Measurements from ENCODE around the gene EYA4. TPM values are rescaled to one million over a fixed set of nuclear protein-coding genes. Genes with fewer than 3 reads are reported as not detected.

The EYA4 gene
- total RNA-seq, 4 donors from 2014 or later = 0.13 to 0.17 TPM; not detected in 2

DNA sequence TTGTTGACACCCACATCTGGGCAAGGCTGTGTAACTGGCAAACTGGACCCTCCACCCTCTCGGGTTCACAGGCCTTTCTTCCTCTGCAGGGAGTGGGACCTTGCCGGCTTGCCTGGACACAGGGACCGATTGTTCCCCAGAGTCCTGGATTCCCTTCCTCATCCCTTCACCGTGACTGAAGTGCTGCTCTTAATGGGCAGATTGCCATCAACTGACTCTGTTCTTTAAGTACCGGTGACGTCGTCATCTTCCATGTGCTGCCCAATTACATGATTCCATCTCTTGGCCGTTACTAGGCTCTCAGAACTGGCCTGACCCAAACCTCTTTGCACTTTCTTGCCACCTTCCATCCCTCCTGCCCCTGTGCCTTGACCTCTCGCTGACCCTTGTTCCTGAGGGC lies 85.4 kb downstream of the EYA4 start:
- WGBS, 2 donors = 85% methylated on average over 9 of the region's 9 CpGs
- no peak for DNase-seq (ENCODE audit: low spot score in 2 of 2)
- intact Hi-C loops (cut with DNase I; ENCODE audit: low total_unique reads) = no loop called here
- TF ChIP-seq, protein P1, sequence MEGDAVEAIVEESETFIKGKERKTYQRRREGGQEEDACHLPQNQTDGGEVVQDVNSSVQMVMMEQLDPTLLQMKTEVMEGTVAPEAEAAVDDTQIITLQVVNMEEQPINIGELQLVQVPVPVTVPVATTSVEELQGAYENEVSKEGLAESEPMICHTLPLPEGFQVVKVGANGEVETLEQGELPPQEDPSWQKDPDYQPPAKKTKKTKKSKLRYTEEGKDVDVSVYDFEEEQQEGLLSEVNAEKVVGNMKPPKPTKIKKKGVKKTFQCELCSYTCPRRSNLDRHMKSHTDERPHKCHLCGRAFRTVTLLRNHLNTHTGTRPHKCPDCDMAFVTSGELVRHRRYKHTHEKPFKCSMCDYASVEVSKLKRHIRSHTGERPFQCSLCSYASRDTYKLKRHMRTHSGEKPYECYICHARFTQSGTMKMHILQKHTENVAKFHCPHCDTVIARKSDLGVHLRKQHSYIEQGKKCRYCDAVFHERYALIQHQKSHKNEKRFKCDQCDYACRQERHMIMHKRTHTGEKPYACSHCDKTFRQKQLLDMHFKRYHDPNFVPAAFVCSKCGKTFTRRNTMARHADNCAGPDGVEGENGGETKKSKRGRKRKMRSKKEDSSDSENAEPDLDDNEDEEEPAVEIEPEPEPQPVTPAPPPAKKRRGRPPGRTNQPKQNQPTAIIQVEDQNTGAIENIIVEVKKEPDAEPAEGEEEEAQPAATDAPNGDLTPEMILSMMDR (IDR thresholded peaks at IDR 0.05) = no peak
- no peak for TF ChIP-seq POLR2A (IDR thresholded peaks at IDR 0.05)
- no peak overlapping the region for H3K4me3 ChIP-seq (ENCODE audit: low read depth, poor library complexity, severe bottlenecking)

DNA sequence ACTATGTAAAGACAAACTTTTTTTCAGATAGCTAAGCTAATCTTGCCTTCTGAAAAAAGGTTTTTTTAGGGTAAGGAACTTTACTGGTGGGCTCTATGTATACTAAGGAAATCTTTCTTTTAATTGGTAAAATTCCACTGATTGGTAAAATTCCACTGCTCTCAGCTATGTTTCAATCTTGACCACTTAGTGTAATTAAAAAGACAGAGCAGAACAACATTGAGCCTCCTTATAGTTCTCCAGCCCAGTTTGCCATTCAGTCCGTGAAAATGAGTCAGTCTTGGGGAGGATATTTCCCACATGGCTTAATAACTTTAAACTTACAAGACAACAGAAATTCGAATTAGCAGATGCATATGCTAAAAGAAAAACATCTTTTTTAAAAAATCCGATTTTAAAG lies 92.7 kb downstream of the EYA4 start:
- no peak for DNase-seq (ENCODE audit: low spot score in 2 of 2)
- no peak overlapping the region for H3K4me3 ChIP-seq (ENCODE audit: low read depth, poor library complexity, severe bottlenecking)
- TF ChIP-seq, protein P1 (IDR thresholded peaks at IDR 0.05) = no peak
- TF ChIP-seq POLR2A (IDR thresholded peaks at IDR 0.05) = no peak
- 64 to 73% methylated on average over 3 of the region's 3 CpGs for WGBS, 2 donors
- intact Hi-C loops (cut with DNase I; ENCODE audit: low total_unique reads) = no loop called here

- intact Hi-C loops (cut with DNase I; ENCODE audit: low total_unique reads) = no loop called here
- DNase-seq (ENCODE audit: low spot score in 2 of 2) = no peak
- WGBS, 2 donors = 95 to 97% methylated on average over 1 of the region's 1 CpG
- TF ChIP-seq, protein P1 (IDR thresholded peaks at IDR 0.05) = no peak
- TF ChIP-seq POLR2A (IDR thresholded peaks at IDR 0.05) = no peak
- H3K4me3 ChIP-seq (ENCODE audit: low read depth, poor library complexity, severe bottlenecking) = no peak overlapping the region
These were observed 96.2 kb downstream of the EYA4 start for GRCh38 chr6:133337308-133337707.

GRCh38 chr6:133339543-133340384 lies 98.6 kb downstream of the EYA4 start:
- WGBS, 2 donors = 76 to 83% methylated on average over 7 of the region's 7 CpGs
- no peak for DNase-seq (ENCODE audit: low spot score in 2 of 2)
- H3K4me3 ChIP-seq (ENCODE audit: low read depth, poor library complexity, severe bottlenecking) = no peak overlapping the region
- TF ChIP-seq POLR2A (IDR thresholded peaks at IDR 0.05) = no peak
- TF ChIP-seq, protein P1 (IDR thresholded peaks at IDR 0.05) = no peak
- intact Hi-C loops (cut with DNase I; ENCODE audit: low total_unique reads) = no loop called here

DNA sequence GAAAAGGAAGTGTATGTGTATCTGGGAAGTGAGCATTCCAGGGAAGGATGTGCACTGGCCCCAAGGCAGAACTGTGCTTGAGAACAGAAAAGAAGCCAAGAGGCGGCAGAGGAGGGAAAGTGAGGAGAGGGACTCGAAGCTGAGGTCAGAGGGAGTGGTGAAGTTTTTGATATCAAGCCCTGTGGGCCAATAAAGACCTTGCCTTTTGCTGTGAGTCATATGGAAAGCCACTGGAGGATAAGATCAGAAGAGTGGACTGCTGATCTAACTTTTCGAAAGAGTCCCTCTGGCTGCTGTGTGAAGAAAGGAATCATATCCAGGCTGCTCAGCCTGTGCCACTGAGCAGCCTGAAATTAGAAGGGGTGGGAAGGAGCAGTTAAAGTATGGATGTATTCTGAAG lies 99.4 kb downstream of the EYA4 start:
- TF ChIP-seq, protein P1 (IDR thresholded peaks at IDR 0.05) = no peak
- no peak for TF ChIP-seq POLR2A (IDR thresholded peaks at IDR 0.05)
- no peak overlapping the region for H3K4me3 ChIP-seq (ENCODE audit: low read depth, poor library complexity, severe bottlenecking)
- intact Hi-C loops (cut with DNase I; ENCODE audit: low total_unique reads) = no loop called here
- WGBS, 2 donors = 46% methylated on average over 3 of the region's 3 CpGs
- DNase-seq (ENCODE audit: low spot score in 2 of 2) = no peak
